Nephron (organoid): ENCODE results near the gene MAP4K4.

Experiments used
- H3K27ac Mint-ChIP-seq, 3 experiments: 2 replicates each; pipeline ENCODE4 v1.8.0; 2020; ENCODE audit warnings: mixed read lengths in 3 of 3, mild to moderate bottlenecking in 2 of 3, moderate library complexity in 1 of 3
- H3K27me3 Mint-ChIP-seq: 2 replicates; pipeline ENCODE4 v1.8.0; 2021; ENCODE audit warnings: low read depth, mild to moderate bottlenecking, moderate library complexity, mixed read lengths
- H3K36me3 Mint-ChIP-seq: 2 replicates; pipeline ENCODE4 v1.8.0; 2020; ENCODE audit warnings: low read depth, mixed read lengths
- H3K4me1 Mint-ChIP-seq: 2 replicates; pipeline ENCODE4 v1.8.0; 2020; ENCODE audit warnings: mixed read lengths
- H3K4me3 Mint-ChIP-seq, 3 experiments: 2 replicates each; pipeline ENCODE4 v1.8.0; 2020; ENCODE audit warnings: mild to moderate bottlenecking in 3 of 3, mixed read lengths in 3 of 3, moderate library complexity in 2 of 3
- H3K9me3 Mint-ChIP-seq: 2 replicates; pipeline ENCODE4 v1.8.0; 2020; ENCODE audit warnings: mixed read lengths
- TF ChIP-seq, protein P1 (sequence below), 3 experiments: fragments of 200-600 bp; sonication (generic); IDR thresholded peaks; one replicate each; pipeline ENCODE4 v1.5.0; 2021; ENCODE audit warnings: antibody characterized with exemption in 3 of 3; ENCODE audit not compliant: unreplicated experiment in 3 of 3

The MAP4K4 gene

DNA sequence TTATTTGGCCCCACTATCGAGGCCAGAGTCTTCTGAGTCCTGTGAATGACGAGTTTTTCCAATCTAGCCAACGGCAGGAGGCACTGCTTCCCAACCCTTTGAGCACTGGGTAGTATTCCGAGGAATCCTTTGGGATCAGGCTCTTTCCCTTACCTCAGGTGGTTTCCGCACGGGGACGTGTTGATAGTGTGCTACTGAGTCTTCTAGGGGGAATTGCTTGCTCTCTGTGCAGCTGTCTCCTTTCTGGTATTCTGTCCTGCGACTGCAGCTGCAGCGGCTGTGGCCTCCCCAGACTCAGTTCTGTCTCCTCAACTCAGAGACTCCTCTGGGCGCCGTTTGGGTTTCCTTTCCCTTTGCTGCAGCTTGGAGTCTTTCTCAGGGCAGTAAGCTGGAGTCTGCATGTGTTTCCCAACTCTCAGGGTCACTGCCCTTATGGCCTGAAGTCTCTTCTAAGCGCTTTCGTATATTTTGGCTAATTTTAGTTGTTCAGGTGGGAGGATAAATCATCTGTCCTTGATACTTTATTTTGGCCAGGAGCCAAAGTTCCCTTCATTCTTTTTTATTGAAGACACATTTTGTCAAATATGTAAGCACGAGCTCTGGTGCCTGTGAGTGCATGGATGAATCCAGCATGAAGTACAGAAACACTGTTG is 118.4 kb downstream of the MAP4K4 start:
- TF ChIP-seq, protein P1, sequence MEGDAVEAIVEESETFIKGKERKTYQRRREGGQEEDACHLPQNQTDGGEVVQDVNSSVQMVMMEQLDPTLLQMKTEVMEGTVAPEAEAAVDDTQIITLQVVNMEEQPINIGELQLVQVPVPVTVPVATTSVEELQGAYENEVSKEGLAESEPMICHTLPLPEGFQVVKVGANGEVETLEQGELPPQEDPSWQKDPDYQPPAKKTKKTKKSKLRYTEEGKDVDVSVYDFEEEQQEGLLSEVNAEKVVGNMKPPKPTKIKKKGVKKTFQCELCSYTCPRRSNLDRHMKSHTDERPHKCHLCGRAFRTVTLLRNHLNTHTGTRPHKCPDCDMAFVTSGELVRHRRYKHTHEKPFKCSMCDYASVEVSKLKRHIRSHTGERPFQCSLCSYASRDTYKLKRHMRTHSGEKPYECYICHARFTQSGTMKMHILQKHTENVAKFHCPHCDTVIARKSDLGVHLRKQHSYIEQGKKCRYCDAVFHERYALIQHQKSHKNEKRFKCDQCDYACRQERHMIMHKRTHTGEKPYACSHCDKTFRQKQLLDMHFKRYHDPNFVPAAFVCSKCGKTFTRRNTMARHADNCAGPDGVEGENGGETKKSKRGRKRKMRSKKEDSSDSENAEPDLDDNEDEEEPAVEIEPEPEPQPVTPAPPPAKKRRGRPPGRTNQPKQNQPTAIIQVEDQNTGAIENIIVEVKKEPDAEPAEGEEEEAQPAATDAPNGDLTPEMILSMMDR (IDR thresholded peaks at IDR 0.05; ENCODE audit: unreplicated experiment in 3 of 3): no peak
- H3K4me3 Mint-ChIP-seq: no peak overlapping the region
- H3K4me1 Mint-ChIP-seq: peaks cover 78% of the 10 kb centered on the region
- peaks cover 3% of the 10 kb centered on the region for H3K27me3 Mint-ChIP-seq
- H3K36me3 Mint-ChIP-seq: peaks cover 3% of the 10 kb centered on the region
- H3K9me3 Mint-ChIP-seq: no peaks in the 10 kb centered on the region
- peak overlapping the region; percentile 67 to 74 (median 73) for H3K27ac Mint-ChIP-seq

DNA sequence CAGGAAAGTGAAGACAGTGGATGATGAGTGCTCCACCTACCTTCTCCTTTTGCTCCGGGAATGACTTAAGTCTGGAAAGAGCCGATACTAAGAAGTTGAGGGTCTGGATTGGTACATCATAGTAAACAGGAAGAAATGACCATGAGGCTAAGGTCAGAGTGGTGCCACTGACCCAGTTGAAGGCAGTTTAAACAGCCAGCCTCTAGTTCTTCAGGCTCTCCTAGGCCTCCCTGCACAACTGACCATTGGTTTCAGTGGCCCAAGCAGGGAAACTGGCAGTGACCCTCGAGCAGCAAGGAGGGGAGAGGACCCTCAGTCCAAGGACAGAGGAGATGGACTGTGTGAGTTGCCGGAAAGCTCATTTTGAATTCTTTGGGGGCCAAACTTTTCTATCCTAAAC is 119.1 kb downstream of the MAP4K4 start:
- H3K27me3 Mint-ChIP-seq: no peaks in the 10 kb centered on the region
- TF ChIP-seq, protein P1 (IDR thresholded peaks at IDR 0.05; ENCODE audit: unreplicated experiment in 3 of 3): no peak

DNA sequence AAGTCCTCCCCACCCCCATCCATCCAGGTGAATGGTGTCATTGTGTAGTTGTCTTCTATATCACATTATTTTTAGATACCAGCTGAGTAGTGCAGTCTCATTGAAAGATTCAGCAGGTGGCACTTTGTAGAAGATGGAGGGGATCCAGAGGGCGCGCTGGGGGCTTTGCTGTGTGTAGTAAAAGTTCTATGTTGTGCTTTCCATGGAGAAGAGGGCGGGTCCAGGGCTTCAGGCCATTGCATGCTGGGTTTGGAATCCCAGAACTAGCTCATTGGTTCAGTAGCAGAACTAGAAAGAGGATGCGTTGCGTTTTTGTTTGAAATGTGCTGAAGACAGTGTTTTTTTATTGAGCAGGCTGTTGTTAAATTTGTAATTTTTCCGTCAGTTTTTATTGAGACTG is 120.0 kb downstream of the MAP4K4 start:
- no peaks in the 10 kb centered on the region for H3K27me3 Mint-ChIP-seq
- H3K36me3 Mint-ChIP-seq: no peaks in the 10 kb centered on the region
- peak overlapping the region; percentile 73 to 87 (median 85) for H3K27ac Mint-ChIP-seq
- H3K4me1 Mint-ChIP-seq: peaks cover 65% of the 10 kb centered on the region
- TF ChIP-seq, protein P1 (IDR thresholded peaks at IDR 0.05; ENCODE audit: unreplicated experiment in 3 of 3): no peak
- peak overlapping the region in 2 of 3 experiments; percentile 6 to 28 for H3K4me3 Mint-ChIP-seq
- H3K9me3 Mint-ChIP-seq: no peaks in the 10 kb centered on the region

More for the DNA sequence above, 119.1 kb downstream of the MAP4K4 start:
- H3K4me1 Mint-ChIP-seq: peaks cover 74% of the 10 kb centered on the region
- no peaks in the 10 kb centered on the region for H3K9me3 Mint-ChIP-seq
- H3K4me3 Mint-ChIP-seq: peak overlapping the region in 1 of 3 experiments; percentile 5
- H3K27ac Mint-ChIP-seq: peak overlapping the region; percentile 67 to 74 (median 73)
- H3K36me3 Mint-ChIP-seq: peaks cover under 1% of the 10 kb centered on the region

GRCh38 chr2:101818531-101819451 is 121.3 kb downstream of the MAP4K4 start:
- Mint-ChIP-seq H3K4me1 (peaks cover 69% of the 10 kb centered on the region), H3K27me3 (no peaks in the 10 kb centered on the region), H3K27ac (peak overlapping the region; percentile 67 to 85 (median 73)), H3K4me3 (peak overlapping the region in 1 of 3 experiments; percentile 10), H3K9me3 (no peaks in the 10 kb centered on the region), H3K36me3 (no peaks in the 10 kb centered on the region)
- TF ChIP-seq, protein P1 (IDR thresholded peaks at IDR 0.05; ENCODE audit: unreplicated experiment in 3 of 3): no peak

DNA sequence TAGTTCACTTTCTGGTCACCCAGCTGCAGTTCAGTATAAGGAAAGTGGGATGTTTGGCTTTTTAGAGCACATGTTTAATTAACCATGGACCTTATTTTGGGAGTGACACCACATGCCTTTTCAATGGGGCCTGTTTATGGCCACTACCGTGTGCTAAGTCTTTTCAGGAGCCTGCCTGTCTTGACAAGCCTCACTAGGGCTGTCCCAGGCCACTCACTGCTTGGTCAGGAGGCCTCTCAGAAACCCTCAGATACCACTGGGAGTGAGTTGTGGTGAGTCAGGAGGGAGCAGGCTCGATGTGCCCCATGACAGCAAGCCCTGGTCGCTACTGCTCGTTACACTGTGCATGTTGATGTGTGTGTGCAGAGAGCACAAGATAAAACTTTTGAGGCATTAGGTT is 123.0 kb downstream of the MAP4K4 start:
- TF ChIP-seq, protein P1 (IDR thresholded peaks at IDR 0.05; ENCODE audit: unreplicated experiment in 3 of 3): no peak
- Mint-ChIP-seq H3K4me1 (peaks cover 62% of the 10 kb centered on the region), H3K36me3 (peaks cover 4% of the 10 kb centered on the region), H3K9me3 (no peaks in the 10 kb centered on the region), H3K4me3 (no peak overlapping the region), H3K27me3 (no peaks in the 10 kb centered on the region), H3K27ac (peak overlapping the region in 1 of 3 experiments; percentile 17)
